ENCODE data around the gene P2RX7. TPM values are rescaled to one million over a fixed set of nuclear protein-coding genes. Genes with fewer than 3 reads are reported as not detected.
"Not testable (repeated sequence)": the region's sequence is repeated elsewhere in the genome, so short reads cannot be mapped to it uniquely, and the experiment has no call there.

Gene P2RX7
- total and polyA plus RNA-seq, 9 donors, result 0.78 to 2.5 (median 1.3) TPM

DNA sequence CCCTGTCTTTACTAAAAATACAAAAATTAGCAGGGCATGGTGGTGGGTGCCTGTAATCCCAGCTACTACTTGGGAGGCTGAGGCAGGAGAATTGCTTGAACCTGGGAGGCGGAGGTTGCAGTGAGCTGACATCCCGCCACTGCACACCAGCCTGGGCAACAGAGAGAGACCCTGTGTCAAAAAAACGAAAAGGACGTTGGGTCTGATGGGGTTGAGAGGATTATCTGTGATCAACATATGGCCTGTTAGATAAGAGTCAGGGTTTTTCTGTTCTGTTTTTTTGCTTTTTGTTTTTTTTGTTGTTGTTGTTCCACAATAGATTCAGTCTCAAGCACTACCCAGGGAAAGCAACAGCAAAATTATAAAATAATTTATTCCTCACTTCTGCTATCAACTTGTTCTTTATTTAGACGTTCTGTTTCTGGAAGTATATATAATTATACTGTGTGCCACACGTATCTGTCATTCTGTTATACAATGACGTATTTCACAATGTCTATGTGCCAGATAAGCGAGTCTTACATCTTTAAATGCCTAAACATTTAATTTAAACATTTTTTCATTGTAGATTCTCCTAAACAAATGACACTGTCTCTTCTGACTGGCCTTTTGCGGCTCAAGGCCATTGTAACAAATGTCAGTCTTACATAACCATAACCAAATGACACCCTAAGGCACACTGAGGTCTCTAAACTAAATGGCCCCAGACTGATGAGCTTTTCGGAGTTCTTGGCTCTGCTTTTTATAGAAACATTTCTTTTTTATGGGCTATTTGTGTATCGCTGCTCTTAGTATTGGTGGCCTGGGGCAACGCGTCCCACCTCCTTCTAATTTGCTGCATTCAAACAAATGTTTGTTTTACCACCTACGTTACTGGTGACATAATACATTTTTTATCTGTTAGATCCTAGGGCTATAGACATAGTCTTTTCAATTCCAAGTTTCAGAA lies 70.0 kb downstream of the P2RX7 start:
- Histone ChIP-seq H3K4me3 (ENCODE audit: low read length) (no peak overlapping the region), H3K27ac (ENCODE audit: low read length) (no peak overlapping the region), H3K27me3 (ENCODE audit: control insufficient read depth, insufficient read depth, low read length) (no peaks in the 10 kb centered on the region), H3K9me3 (replicated peaks; ENCODE audit: control insufficient read depth, low read depth, low read length) (no peaks in the 10 kb centered on the region), H3K36me3 (ENCODE audit: control insufficient read depth, insufficient read depth, low read length) (no peaks in the 10 kb centered on the region), H3K4me1 (ENCODE audit: control insufficient read depth, insufficient read depth, low read length) (no peaks in the 10 kb centered on the region)
- DNase-seq, result no peak
- WGBS (ENCODE audit: insufficient coverage), result 92% methylated on average over 5 of the region's 14 CpGs

- no peak for DNase-seq
- 71% methylated on average over 8 of the region's 11 CpGs for WGBS (ENCODE audit: insufficient coverage)
- H3K9me3 ChIP-seq (replicated peaks; ENCODE audit: control insufficient read depth, low read depth, low read length), result no peaks in the 10 kb centered on the region
- H3K4me3 ChIP-seq (ENCODE audit: low read length), result no peak overlapping the region
- H3K27ac ChIP-seq (ENCODE audit: low read length), result no peak overlapping the region
- H3K27me3 ChIP-seq (ENCODE audit: control insufficient read depth, insufficient read depth, low read length), result no peaks in the 10 kb centered on the region
- H3K36me3 ChIP-seq (ENCODE audit: control insufficient read depth, insufficient read depth, low read length), result no peaks in the 10 kb centered on the region
- no peaks in the 10 kb centered on the region for H3K4me1 ChIP-seq (ENCODE audit: control insufficient read depth, insufficient read depth, low read length)
Measured at GRCh38 chr12:121203482-121203881, 70.8 kb downstream of the P2RX7 start.

GRCh38 chr12:121205491-121205890 lies 72.8 kb downstream of the P2RX7 start:
- H3K36me3 ChIP-seq (ENCODE audit: control insufficient read depth, insufficient read depth, low read length), result no peaks in the 10 kb centered on the region
- no peaks in the 10 kb centered on the region for H3K9me3 ChIP-seq (replicated peaks; ENCODE audit: control insufficient read depth, low read depth, low read length)
- no peak overlapping the region for H3K4me3 ChIP-seq (ENCODE audit: low read length)
- WGBS (ENCODE audit: insufficient coverage), result 85% methylated on average over 3 of the region's 7 CpGs
- H3K27me3 ChIP-seq (ENCODE audit: control insufficient read depth, insufficient read depth, low read length), result no peaks in the 10 kb centered on the region
- peaks cover 7% of the 10 kb centered on the region for H3K4me1 ChIP-seq (ENCODE audit: control insufficient read depth, insufficient read depth, low read length)
- no peak for DNase-seq
- H3K27ac ChIP-seq (ENCODE audit: low read length), result no peak overlapping the region

DNA sequence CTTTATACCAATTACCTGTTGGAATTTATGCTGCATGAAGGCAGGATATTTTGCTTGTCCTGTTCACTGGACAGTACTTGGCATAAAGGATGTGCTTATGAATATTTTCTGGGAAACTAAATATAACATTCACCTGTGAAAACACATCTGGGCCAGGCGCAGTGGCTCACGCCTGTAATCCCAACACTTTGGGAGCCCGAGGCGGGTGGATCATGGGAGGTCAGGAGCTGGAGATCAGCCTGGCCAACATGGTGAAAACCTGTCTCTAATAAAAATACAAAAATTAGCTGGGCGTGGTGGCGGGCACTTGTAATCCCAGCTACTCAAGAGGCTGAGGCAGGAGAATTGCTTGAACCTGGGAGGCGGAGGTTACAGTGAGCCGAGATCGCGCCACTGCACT lies 75.9 kb downstream of the P2RX7 start:
- not testable (repeated sequence) for H3K4me3 ChIP-seq (ENCODE audit: low read length); H3K27ac ChIP-seq (ENCODE audit: low read length); H3K27me3 ChIP-seq (ENCODE audit: control insufficient read depth, insufficient read depth, low read length); DNase-seq; H3K9me3 ChIP-seq (replicated peaks; ENCODE audit: control insufficient read depth, low read depth, low read length); H3K36me3 ChIP-seq (ENCODE audit: control insufficient read depth, insufficient read depth, low read length)
- WGBS (ENCODE audit: insufficient coverage), result 93% methylated on average over 3 of the region's 10 CpGs
- peaks cover 15% of the 10 kb centered on the region for H3K4me1 ChIP-seq (ENCODE audit: control insufficient read depth, insufficient read depth, low read length)

DNA sequence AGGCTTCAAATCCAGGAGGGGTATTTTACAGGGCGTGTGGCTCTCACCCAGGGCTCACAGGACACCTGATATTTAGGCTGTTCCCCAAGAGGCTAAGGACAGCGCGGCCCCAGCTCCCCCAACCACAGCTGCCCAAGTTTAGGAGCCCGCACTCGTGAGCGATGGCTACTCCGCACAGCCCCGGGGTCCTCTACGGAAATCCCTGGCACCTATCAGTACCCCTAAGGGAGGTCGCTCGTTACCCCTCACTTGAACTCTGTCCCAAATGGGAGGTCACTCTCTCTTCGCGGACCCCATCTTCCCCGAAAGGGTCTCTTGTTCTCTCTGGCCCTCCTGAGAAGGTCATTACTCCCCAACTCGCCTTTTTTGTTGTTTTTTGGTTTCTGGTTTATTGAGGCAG lies 76.5 kb downstream of the P2RX7 start:
- H3K4me1 ChIP-seq (ENCODE audit: control insufficient read depth, insufficient read depth, low read length), result peaks cover 15% of the 10 kb centered on the region
- H3K36me3 ChIP-seq (ENCODE audit: control insufficient read depth, insufficient read depth, low read length), result peaks cover 2% of the 10 kb centered on the region
- 90% methylated on average over 8 of the region's 15 CpGs for WGBS (ENCODE audit: insufficient coverage)
- H3K9me3 ChIP-seq (replicated peaks; ENCODE audit: control insufficient read depth, low read depth, low read length), result no peaks in the 10 kb centered on the region
- H3K27ac ChIP-seq (ENCODE audit: low read length), result no peak overlapping the region
- peak overlapping the region; percentile 63 for H3K4me3 ChIP-seq (ENCODE audit: low read length)
- DNase-seq, result peak; percentile 15
- H3K27me3 ChIP-seq (ENCODE audit: control insufficient read depth, insufficient read depth, low read length), result no peaks in the 10 kb centered on the region

- Histone ChIP-seq H3K36me3 (ENCODE audit: control insufficient read depth, insufficient read depth, low read length) (peaks cover 2% of the 10 kb centered on the region), H3K27ac (ENCODE audit: low read length) (peak within 1 kb of the TSS; percentile 79), H3K9me3 (replicated peaks; ENCODE audit: control insufficient read depth, low read depth, low read length) (no peaks in the 10 kb centered on the region), H3K4me1 (ENCODE audit: control insufficient read depth, insufficient read depth, low read length) (peaks cover 15% of the 10 kb centered on the region), H3K4me3 (ENCODE audit: low read length) (peak within 1 kb of the TSS; percentile 63), H3K27me3 (ENCODE audit: control insufficient read depth, insufficient read depth, low read length) (no peaks in the 10 kb centered on the region)
- WGBS (ENCODE audit: insufficient coverage), result under 1% methylated on average over 75 of the region's 97 CpGs
- DNase-seq, result peak; percentile 92
Measured at GRCh38 chr12:121209624-121210572, 77.2 kb downstream of the P2RX7 start, which contains the start of gene P2RX4. Gene P2RX4 (plus strand): TSS chr12:121210129. CDS start chr12:121210165, 36 bp downstream.

GRCh38 chr12:121212875-121213274 lies 80.2 kb downstream of the P2RX7 start:
- Histone ChIP-seq H3K27ac (ENCODE audit: low read length) (no peak overlapping the region), H3K36me3 (ENCODE audit: control insufficient read depth, insufficient read depth, low read length) (peaks cover 11% of the 10 kb centered on the region), H3K4me1 (ENCODE audit: control insufficient read depth, insufficient read depth, low read length) (peaks cover 15% of the 10 kb centered on the region), H3K27me3 (ENCODE audit: control insufficient read depth, insufficient read depth, low read length) (no peaks in the 10 kb centered on the region), H3K4me3 (ENCODE audit: low read length) (no peak overlapping the region), H3K9me3 (replicated peaks; ENCODE audit: control insufficient read depth, low read depth, low read length) (no peaks in the 10 kb centered on the region)
- DNase-seq, result no peak
- WGBS (ENCODE audit: insufficient coverage), result no CpG with 5 or more reads among the region's 5 CpGs

GRCh38 chr12:121214166-121214777 lies 81.6 kb downstream of the P2RX7 start:
- no peaks in the 10 kb centered on the region for H3K9me3 ChIP-seq (replicated peaks; ENCODE audit: control insufficient read depth, low read depth, low read length)
- DNase-seq, result no peak
- peaks cover 12% of the 10 kb centered on the region for H3K4me1 ChIP-seq (ENCODE audit: control insufficient read depth, insufficient read depth, low read length)
- H3K27ac ChIP-seq (ENCODE audit: low read length), result peak overlapping the region; percentile 42
- no peaks in the 10 kb centered on the region for H3K27me3 ChIP-seq (ENCODE audit: control insufficient read depth, insufficient read depth, low read length)
- no peak overlapping the region for H3K4me3 ChIP-seq (ENCODE audit: low read length)
- 97% methylated on average over 4 of the region's 11 CpGs for WGBS (ENCODE audit: insufficient coverage)
- peaks cover 12% of the 10 kb centered on the region for H3K36me3 ChIP-seq (ENCODE audit: control insufficient read depth, insufficient read depth, low read length)

- no peaks in the 10 kb centered on the region for H3K27me3 ChIP-seq (ENCODE audit: control insufficient read depth, insufficient read depth, low read length)
- DNase-seq, result peak; percentile 78
- H3K36me3 ChIP-seq (ENCODE audit: control insufficient read depth, insufficient read depth, low read length), result peaks cover 12% of the 10 kb centered on the region
- WGBS (ENCODE audit: insufficient coverage), result 93% methylated on average over 6 of the region's 14 CpGs
- peak overlapping the region; percentile 47 for H3K27ac ChIP-seq (ENCODE audit: low read length)
- no peaks in the 10 kb centered on the region for H3K9me3 ChIP-seq (replicated peaks; ENCODE audit: control insufficient read depth, low read depth, low read length)
- H3K4me1 ChIP-seq (ENCODE audit: control insufficient read depth, insufficient read depth, low read length), result peaks cover 10% of the 10 kb centered on the region
- H3K4me3 ChIP-seq (ENCODE audit: low read length), result no peak overlapping the region
Measured at GRCh38 chr12:121214855-121215745, 82.4 kb downstream of the P2RX7 start.

Measured in muscle of leg (tissue), 11 donors.